ENCODE data around the gene TSR3.

Gene TSR3

DNA sequence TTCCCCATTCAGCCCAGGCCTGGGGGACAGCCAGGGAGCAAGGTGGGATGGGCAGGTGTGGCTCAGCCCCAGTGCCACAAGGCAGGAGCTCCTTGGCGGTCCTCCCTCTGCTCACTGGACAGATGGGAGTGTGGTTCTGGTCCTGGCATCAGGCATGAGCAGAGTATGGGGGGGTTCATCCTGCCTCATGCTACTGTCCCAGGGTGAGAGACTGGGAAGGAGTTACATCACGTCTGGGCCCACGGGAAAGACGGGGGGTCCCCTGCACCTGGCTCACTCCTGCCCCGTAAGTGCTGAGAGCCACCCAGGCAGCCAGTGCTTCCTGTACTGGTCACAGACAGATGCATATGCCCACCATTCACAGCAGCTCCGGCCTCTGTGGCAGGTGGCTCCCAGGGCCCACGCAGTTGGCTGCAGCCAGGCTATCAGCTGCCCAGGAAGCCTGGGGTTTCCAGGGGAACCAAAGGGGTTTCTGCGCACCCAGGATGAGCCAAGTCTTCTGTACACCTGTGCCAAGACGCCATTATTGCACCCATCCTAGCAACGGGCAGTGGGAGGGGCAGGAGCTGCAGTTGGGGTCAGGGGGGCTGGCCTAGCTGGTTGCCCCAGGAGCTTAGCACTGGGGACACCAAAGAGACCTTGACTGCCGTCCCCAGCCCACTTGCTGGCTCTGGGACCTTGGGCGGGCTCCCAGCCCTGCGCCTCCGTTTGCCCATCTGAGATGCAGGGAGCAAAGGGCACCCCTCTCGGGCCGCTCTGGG lies 16.3 kb downstream of the TSR3 start:
- Histone ChIP-seq H3K4me3 (ENCODE audit: severe bottlenecking) (no peak overlapping the region), H3K9me3 (ENCODE audit: severe bottlenecking) (no peaks in the 10 kb centered on the region), H3K27ac (ENCODE audit: poor library complexity, severe bottlenecking) (no peak overlapping the region), H3K36me3 (ENCODE audit: low read depth) (no peaks in the 10 kb centered on the region), H3K27me3 (ENCODE audit: insufficient read depth, poor library complexity, severe bottlenecking) (peaks cover 44% of the 10 kb centered on the region), H3K4me1 (ENCODE audit: insufficient read depth, poor library complexity, severe bottlenecking) (peaks cover 6% of the 10 kb centered on the region)
- TF ChIP-seq, protein P1, sequence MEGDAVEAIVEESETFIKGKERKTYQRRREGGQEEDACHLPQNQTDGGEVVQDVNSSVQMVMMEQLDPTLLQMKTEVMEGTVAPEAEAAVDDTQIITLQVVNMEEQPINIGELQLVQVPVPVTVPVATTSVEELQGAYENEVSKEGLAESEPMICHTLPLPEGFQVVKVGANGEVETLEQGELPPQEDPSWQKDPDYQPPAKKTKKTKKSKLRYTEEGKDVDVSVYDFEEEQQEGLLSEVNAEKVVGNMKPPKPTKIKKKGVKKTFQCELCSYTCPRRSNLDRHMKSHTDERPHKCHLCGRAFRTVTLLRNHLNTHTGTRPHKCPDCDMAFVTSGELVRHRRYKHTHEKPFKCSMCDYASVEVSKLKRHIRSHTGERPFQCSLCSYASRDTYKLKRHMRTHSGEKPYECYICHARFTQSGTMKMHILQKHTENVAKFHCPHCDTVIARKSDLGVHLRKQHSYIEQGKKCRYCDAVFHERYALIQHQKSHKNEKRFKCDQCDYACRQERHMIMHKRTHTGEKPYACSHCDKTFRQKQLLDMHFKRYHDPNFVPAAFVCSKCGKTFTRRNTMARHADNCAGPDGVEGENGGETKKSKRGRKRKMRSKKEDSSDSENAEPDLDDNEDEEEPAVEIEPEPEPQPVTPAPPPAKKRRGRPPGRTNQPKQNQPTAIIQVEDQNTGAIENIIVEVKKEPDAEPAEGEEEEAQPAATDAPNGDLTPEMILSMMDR (IDR thresholded peaks at IDR 0.05; ENCODE audit: poor library complexity, severe bottlenecking) = no peak
- ATAC-seq (ENCODE audit: low read depth) (peak; percentile 10; the same call in 2 of the 3 replicates), DNase-seq (ENCODE audit: low spot score) (no peak)

DNA sequence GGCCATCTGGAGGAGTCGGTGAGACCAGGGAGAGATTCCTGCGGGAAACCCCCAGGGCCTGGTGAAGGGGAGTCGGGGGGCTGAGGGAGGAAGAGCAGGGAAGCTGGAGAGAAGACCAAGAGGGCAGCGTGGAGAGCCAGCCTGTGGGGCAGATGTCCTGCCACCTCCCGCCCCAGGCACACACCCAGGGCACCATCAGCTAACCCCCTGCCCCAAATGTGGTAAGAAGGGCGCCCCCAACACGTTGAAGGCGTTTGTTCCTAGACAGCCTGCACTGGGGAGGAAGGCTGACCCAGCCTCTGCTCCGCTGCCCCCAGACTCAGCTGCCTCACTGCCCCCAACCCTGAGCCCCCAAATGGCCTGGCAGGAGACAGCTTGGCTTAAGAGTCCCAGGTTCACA lies 16.9 kb downstream of the TSR3 start:
- Histone ChIP-seq H3K9me3 (ENCODE audit: severe bottlenecking) (no peaks in the 10 kb centered on the region), H3K27me3 (ENCODE audit: insufficient read depth, poor library complexity, severe bottlenecking) (peaks cover 44% of the 10 kb centered on the region), H3K4me1 (ENCODE audit: insufficient read depth, poor library complexity, severe bottlenecking) (peaks cover 6% of the 10 kb centered on the region), H3K4me3 (ENCODE audit: severe bottlenecking) (no peak overlapping the region), H3K36me3 (ENCODE audit: low read depth) (no peaks in the 10 kb centered on the region), H3K27ac (ENCODE audit: poor library complexity, severe bottlenecking) (no peak overlapping the region)
- ATAC-seq (ENCODE audit: low read depth) (no peak), DNase-seq (ENCODE audit: low spot score) (no peak)
- TF ChIP-seq, protein P1 (IDR thresholded peaks at IDR 0.05; ENCODE audit: poor library complexity, severe bottlenecking) = no peak

DNA sequence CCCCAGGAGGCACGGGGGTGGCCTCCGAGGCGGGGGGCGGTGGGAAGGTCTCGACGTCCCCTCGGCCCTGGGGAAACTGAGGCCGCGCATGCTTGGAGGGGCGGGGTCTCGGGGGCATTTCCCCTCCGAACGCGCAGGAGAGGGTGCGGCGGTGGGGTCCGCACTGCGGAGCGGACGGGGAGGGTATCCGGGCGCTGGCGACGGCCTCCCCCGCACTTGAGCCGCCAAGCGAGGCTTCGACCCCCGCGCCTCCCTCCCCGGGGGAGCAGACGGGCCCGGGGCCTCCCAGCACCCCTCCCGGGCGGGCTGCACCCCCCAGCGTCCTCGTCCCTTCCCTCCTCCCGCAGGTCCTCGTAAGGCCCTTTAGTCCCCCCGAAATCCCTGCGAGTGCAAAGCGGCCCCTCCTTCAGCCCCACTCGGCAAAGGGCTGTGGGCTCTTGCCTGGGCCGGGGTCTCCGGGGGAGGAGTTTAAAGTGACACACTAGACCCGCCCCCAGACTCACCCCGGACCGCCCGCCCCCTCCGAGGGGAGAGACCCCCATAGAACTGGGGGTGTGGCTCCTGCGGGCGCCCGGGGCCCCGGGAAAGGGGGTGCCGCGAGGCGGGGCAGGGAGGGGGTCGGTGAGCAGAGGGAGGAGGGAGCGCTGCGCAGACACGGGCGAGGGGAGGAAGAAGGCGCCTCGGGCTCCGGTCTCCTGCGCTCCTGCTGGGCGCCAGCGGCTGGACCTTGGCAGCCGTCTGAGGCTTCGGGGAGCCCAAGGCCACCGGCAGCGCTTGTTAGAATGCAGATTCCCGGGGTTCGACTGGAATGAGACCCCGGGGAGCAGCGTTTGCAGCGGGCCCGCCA lies 17.6 kb downstream of the TSR3 start:
- ATAC-seq (ENCODE audit: low read depth) = no peak
- H3K4me3 ChIP-seq (ENCODE audit: severe bottlenecking) = peak overlapping the region; percentile 27
- peaks cover 6% of the 10 kb centered on the region for H3K4me1 ChIP-seq (ENCODE audit: insufficient read depth, poor library complexity, severe bottlenecking)
- peaks cover 44% of the 10 kb centered on the region for H3K27me3 ChIP-seq (ENCODE audit: insufficient read depth, poor library complexity, severe bottlenecking)
- no peak overlapping the region for H3K27ac ChIP-seq (ENCODE audit: poor library complexity, severe bottlenecking)
- H3K36me3 ChIP-seq (ENCODE audit: low read depth) = no peaks in the 10 kb centered on the region
- no peaks in the 10 kb centered on the region for H3K9me3 ChIP-seq (ENCODE audit: severe bottlenecking)
- TF ChIP-seq, protein P1 (IDR thresholded peaks at IDR 0.05; ENCODE audit: poor library complexity, severe bottlenecking) = no peak
- DNase-seq (ENCODE audit: low spot score) = no peak

DNA sequence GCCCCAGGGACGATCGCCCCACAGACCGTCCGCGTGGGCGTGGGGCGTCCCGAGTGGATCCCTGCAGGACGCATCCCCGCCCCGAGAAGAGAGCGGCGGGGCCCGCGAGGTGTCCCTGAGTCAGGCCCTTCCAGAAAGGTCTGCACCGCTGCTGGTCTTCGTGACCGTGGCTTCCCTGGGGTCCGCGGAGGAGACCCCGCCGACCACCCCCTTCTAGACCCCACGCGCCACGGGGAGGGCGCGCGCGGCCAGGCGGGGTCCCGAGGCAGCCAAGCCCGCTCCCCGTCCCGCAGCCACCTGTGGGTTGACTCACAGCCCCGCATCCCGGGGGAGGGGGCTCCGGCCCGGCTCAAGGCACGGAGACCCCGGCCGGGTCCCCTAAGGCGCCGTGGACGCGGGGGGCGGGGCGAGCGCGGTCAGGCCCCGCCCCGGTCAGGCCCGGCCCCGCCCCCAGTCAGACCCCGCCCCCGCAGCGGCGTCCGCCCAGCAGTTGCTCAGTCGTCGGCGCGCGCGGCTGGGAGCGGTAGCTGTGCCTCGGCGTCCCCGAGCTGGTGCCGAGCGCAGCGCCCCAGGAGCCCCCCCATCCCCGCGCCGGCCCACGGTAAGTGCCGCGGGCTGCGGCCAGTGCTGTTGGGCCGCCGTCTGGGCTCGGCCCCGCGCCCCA lies 18.4 kb downstream of the TSR3 start, which contains the start of gene BAIAP3:
TSS of gene BAIAP3 (plus strand) at position 497 of the 664 bp plus-strand sequence. CDS start 4,905 bp downstream, outside the sequence.
- Histone ChIP-seq H3K9me3 (ENCODE audit: severe bottlenecking) (no peaks in the 10 kb centered on the region), H3K36me3 (ENCODE audit: low read depth) (no peaks in the 10 kb centered on the region), H3K4me1 (ENCODE audit: insufficient read depth, poor library complexity, severe bottlenecking) (peaks cover 6% of the 10 kb centered on the region), H3K27me3 (ENCODE audit: insufficient read depth, poor library complexity, severe bottlenecking) (peaks cover 44% of the 10 kb centered on the region), H3K27ac (ENCODE audit: poor library complexity, severe bottlenecking) (no peak within 1 kb of the TSS), H3K4me3 (ENCODE audit: severe bottlenecking) (peak within 1 kb of the TSS; percentile 27)
- TF ChIP-seq, protein P1 (IDR thresholded peaks at IDR 0.05; ENCODE audit: poor library complexity, severe bottlenecking) = no peak
- ATAC-seq (ENCODE audit: low read depth) = peak; percentile 55
- no peak for DNase-seq (ENCODE audit: low spot score)

All from RWPE2 (cell line).